GM19372 (cell line): ENCODE measurements around the gene FOXP1.

Experiments used
- ATAC-seq: cut with Tn5 transposase; IDR thresholded peaks from one replicate; pipeline ENCODE4 v1.9.1; 2021; ENCODE audit warnings: mild to moderate bottlenecking, low read depth, moderate library complexity; ENCODE audit not compliant: unreplicated experiment

The FOXP1 gene

GRCh38 chr3:71589132-71589531, 5.6 kb upstream of the FOXP1 start:
- no peak for ATAC-seq

GRCh38 chr3:71587958-71588357, 4.4 kb upstream of the FOXP1 start:
- no peak for ATAC-seq

GRCh38 chr3:71586810-71587242, 3.3 kb upstream of the FOXP1 start:
- ATAC-seq: no peak

- no peak for ATAC-seq
Measured at GRCh38 chr3:71585887-71586809, 2.6 kb upstream of the FOXP1 start.

GRCh38 chr3:71585131-71585530, 1.6 kb upstream of the FOXP1 start:
- no peak for ATAC-seq

GRCh38 chr3:71584394-71585011, 975 bp upstream of the FOXP1 start:
- no peak for ATAC-seq

GRCh38 chr3:71582612-71583565, 639 bp downstream of the FOXP1 start:
- ATAC-seq: no peak

GRCh38 chr3:71582036-71582611, 1.4 kb downstream of the FOXP1 start:
- ATAC-seq: no peak

- no peak for ATAC-seq
Measured at GRCh38 chr3:71581457-71582035, 2.0 kb downstream of the FOXP1 start.

GRCh38 chr3:71580636-71581456, 2.7 kb downstream of the FOXP1 start:
- no peak for ATAC-seq

GRCh38 chr3:71579935-71580406, 3.6 kb downstream of the FOXP1 start:
- ATAC-seq: no peak

- ATAC-seq: no peak
Measured at GRCh38 chr3:71579326-71579934, 4.1 kb downstream of the FOXP1 start.

- no peak for ATAC-seq
Measured at GRCh38 chr3:71578054-71578751, 5.3 kb downstream of the FOXP1 start.

GRCh38 chr3:71577011-71577410, 6.5 kb downstream of the FOXP1 start:
- ATAC-seq: no peak

- no peak for ATAC-seq
Measured at GRCh38 chr3:71575433-71575832, 8.1 kb downstream of the FOXP1 start.

GRCh38 chr3:71573181-71573580, 10.3 kb downstream of the FOXP1 start:
- ATAC-seq: no peak

- ATAC-seq: no peak
Measured at GRCh38 chr3:71570546-71570945, 13.0 kb downstream of the FOXP1 start.

GRCh38 chr3:71568207-71568606, 15.3 kb downstream of the FOXP1 start:
- no peak for ATAC-seq
